ENCODE data around the gene CMYA5. TPM values are rescaled to one million over a fixed set of nuclear protein-coding genes. Genes with fewer than 3 reads are reported as not detected.

CMYA5 gene
- total and polyA plus RNA-seq, 2 donors (not counting 3 experiments of a cell fraction or from before 2014, with no cell fraction given), result 0.04 to 0.20 TPM

DNA sequence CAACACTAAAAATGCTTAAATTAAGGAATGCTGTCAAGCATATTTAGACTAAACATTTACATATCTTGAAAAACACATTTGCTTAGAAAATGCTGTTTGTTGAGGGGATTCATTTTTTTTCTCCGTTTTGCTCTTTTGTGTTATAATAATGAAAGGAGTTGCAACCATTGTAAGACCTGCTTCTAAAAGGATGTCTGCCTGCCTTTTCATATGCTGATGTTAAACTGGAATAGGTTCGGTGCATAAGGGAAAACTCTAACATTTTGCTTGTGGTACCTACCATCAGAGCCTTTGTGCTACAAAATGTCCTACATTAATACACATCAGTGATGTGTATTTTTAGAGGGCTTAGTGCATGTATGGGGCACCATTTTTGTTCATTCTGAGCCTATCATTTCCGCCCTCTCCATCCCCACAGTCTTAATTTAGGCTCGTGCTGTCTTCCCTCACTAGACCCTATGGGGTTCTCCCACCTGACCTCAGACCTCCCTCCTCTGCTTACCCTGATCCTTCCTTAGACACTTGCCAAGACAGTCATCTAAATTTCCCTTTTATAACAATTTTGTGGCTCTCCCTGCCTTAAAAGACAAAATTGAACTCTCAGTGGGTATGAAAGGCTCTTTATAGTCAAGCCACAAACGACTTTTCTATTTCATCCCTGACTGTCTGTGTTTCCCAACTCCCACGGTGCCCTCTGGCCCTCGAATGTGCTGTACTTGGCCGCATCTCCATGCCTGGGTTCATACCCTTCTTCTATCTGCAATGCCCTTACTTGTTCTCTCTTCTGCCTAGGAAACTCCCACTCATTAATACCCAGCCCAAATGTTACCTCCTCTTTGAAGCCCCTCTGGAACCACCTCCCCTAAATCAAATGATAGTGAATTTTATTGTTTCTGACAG is 61.2 kb downstream of the CMYA5 start:
- Histone ChIP-seq H2AFZ (ENCODE audit: low read depth, low read length) (no peak overlapping the region), H3K27ac (ENCODE audit: insufficient read depth, low read depth, low read length) (no peak overlapping the region), H3K4me3 (replicated peaks in 1 of 3; ENCODE audit: insufficient read depth in 1 of 3, low read depth in 1 of 3, low read length in 3 of 3) (no peak overlapping the region), H3K9me1 (replicated peaks; ENCODE audit: control insufficient read depth, extremely low read depth, insufficient read depth, low read length) (no peaks in the 10 kb centered on the region), H3K36me3 (ENCODE audit: control insufficient read depth in 2 of 2, extremely low read depth in 1 of 2, insufficient read depth in 2 of 2, low read length in 2 of 2) (no peaks in the 10 kb centered on the region), H3K9me3 (replicated peaks; ENCODE audit: control insufficient read depth, insufficient read depth, low read length) (no peaks in the 10 kb centered on the region), H3K27me3 (ENCODE audit: control insufficient read depth in 2 of 2, insufficient read depth in 2 of 2, low read length in 2 of 2) (peaks cover 0 to 7% of the 10 kb centered on the region in 2 experiments), H3K4me2 (ENCODE audit: insufficient read depth, low read length) (no peak overlapping the region), H3K79me2 (ENCODE audit: control insufficient read depth, insufficient read depth, low read length) (no peaks in the 10 kb centered on the region), H3K4me1 (ENCODE audit: control insufficient read depth, extremely low read depth, insufficient read depth, low read length) (no peaks in the 10 kb centered on the region), H4K20me1 (replicated peaks; ENCODE audit: control insufficient read depth, extremely low read depth, insufficient read depth, low read length) (no peaks in the 10 kb centered on the region), H3K9ac (replicated peaks; ENCODE audit: extremely low read depth, insufficient read depth, low read length) (no peak overlapping the region)
- intact Hi-C loops (cut with micrococcal nuclease) (no loop called here), dilution Hi-C loops (cut with MboI; ENCODE audit: extremely low pct_ligation_motif_present, low sequenced_read_pairs) (no loop called here)
- FAIRE-seq (no peak), DNase-seq (ENCODE audit: low read depth, low spot score) (no peak)
- POLR2A ChIA-PET, result interaction anchor here (0.6 kb wide), 1 partner anchor 392 kb away, joined by 4 read pairs; no protein-coding TSS in a partner anchor
- BruUV-seq (replicated peaks), result no TSS peak
- CTCF ChIA-PET, result no interaction called here
- TF ChIP-seq, protein P1, sequence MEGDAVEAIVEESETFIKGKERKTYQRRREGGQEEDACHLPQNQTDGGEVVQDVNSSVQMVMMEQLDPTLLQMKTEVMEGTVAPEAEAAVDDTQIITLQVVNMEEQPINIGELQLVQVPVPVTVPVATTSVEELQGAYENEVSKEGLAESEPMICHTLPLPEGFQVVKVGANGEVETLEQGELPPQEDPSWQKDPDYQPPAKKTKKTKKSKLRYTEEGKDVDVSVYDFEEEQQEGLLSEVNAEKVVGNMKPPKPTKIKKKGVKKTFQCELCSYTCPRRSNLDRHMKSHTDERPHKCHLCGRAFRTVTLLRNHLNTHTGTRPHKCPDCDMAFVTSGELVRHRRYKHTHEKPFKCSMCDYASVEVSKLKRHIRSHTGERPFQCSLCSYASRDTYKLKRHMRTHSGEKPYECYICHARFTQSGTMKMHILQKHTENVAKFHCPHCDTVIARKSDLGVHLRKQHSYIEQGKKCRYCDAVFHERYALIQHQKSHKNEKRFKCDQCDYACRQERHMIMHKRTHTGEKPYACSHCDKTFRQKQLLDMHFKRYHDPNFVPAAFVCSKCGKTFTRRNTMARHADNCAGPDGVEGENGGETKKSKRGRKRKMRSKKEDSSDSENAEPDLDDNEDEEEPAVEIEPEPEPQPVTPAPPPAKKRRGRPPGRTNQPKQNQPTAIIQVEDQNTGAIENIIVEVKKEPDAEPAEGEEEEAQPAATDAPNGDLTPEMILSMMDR (IDR thresholded peaks at IDR 0.05; ENCODE audit: extremely low read depth in 1 of 2, insufficient read depth in 1 of 2, low read depth in 1 of 2, low read length in 2 of 2), result no peak

DNA sequence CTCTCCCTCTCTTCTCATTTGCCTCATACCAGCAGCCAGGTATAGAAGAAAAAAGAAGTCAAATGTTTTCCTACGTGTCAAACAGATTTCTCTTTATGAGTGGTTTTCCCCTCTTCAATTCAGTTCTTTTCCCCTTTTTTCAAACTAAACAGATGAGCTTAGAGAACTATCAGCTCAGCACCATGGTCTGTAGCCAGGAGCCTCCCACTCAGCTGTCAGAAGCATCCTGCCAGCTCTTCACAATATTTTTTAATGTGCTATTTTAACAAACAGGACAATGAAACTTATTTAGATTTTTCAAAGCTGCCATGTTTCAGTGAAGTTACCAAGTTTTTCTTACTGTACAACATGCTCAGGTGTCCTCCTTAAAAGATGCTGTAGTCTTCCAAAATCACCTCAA is 63.5 kb downstream of the CMYA5 start:
- Histone ChIP-seq H3K27me3 (ENCODE audit: control insufficient read depth in 2 of 2, insufficient read depth in 2 of 2, low read length in 2 of 2) (peaks cover 0 to 3% of the 10 kb centered on the region in 2 experiments), H3K36me3 (ENCODE audit: control insufficient read depth in 2 of 2, extremely low read depth in 1 of 2, insufficient read depth in 2 of 2, low read length in 2 of 2) (no peaks in the 10 kb centered on the region), H3K4me3 (replicated peaks in 1 of 3; ENCODE audit: insufficient read depth in 1 of 3, low read depth in 1 of 3, low read length in 3 of 3) (no peak overlapping the region), H3K9me3 (replicated peaks; ENCODE audit: control insufficient read depth, insufficient read depth, low read length) (no peaks in the 10 kb centered on the region), H3K27ac (ENCODE audit: insufficient read depth, low read depth, low read length) (no peak overlapping the region), H4K20me1 (replicated peaks; ENCODE audit: control insufficient read depth, extremely low read depth, insufficient read depth, low read length) (no peaks in the 10 kb centered on the region), H3K4me2 (ENCODE audit: insufficient read depth, low read length) (no peak overlapping the region), H2AFZ (ENCODE audit: low read depth, low read length) (no peak overlapping the region), H3K4me1 (ENCODE audit: control insufficient read depth, extremely low read depth, insufficient read depth, low read length) (no peaks in the 10 kb centered on the region), H3K9ac (replicated peaks; ENCODE audit: extremely low read depth, insufficient read depth, low read length) (no peak overlapping the region), H3K9me1 (replicated peaks; ENCODE audit: control insufficient read depth, extremely low read depth, insufficient read depth, low read length) (no peaks in the 10 kb centered on the region), H3K79me2 (ENCODE audit: control insufficient read depth, insufficient read depth, low read length) (no peaks in the 10 kb centered on the region)
- intact Hi-C loops (cut with micrococcal nuclease) (no loop called here), dilution Hi-C loops (cut with MboI; ENCODE audit: extremely low pct_ligation_motif_present, low sequenced_read_pairs) (no loop called here)
- CTCF ChIA-PET, result no interaction called here
- no TSS peak for BruUV-seq (replicated peaks)
- TF ChIP-seq FOS (IDR thresholded peaks at IDR 0.05; ENCODE audit: borderline replicate concordance, insufficient read depth, low read length) (no peak), MYC (IDR thresholded peaks at IDR 0.05; ENCODE audit: low read depth, low read length) (no peak), POLR2AphosphoS5 (IDR thresholded peaks at IDR 0.05; ENCODE audit: insufficient read depth, low read depth, low read length) (no peak), EZH2 (IDR thresholded peaks at IDR 0.05; ENCODE audit: borderline replicate concordance, low read depth, low read length, severe bottlenecking) (no peak), GATA2 (IDR thresholded peaks at IDR 0.05; ENCODE audit: insufficient read depth, insufficient read length, low read depth, low read length) (no peak), JUN (IDR thresholded peaks at IDR 0.05; ENCODE audit: borderline replicate concordance, insufficient read depth, insufficient read length, low read depth) (no peak), POLR2A (IDR thresholded peaks at IDR 0.05; ENCODE audit: low read depth, low read length) (no peak)
- TF ChIP-seq, protein P2, sequence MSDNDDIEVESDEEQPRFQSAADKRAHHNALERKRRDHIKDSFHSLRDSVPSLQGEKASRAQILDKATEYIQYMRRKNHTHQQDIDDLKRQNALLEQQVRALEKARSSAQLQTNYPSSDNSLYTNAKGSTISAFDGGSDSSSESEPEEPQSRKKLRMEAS (IDR thresholded peaks at IDR 0.05; ENCODE audit: insufficient read depth, insufficient read length), result no peak
- TF ChIP-seq, protein P1 (IDR thresholded peaks at IDR 0.05; ENCODE audit: extremely low read depth in 1 of 2, insufficient read depth in 1 of 2, low read depth in 1 of 2, low read length in 2 of 2), result no peak
- POLR2A ChIA-PET, result no interaction called here
- DNase-seq (ENCODE audit: low read depth, low spot score), result no peak
- no peak for FAIRE-seq

Data from endothelial cell of umbilical vein (primary cell).